RWPE2 (cell line): ENCODE measurements around the gene MSANTD3.

Experiments
- ATAC-seq: fragments of 200-7000 bp; cut with Tn5 transposase; 3 replicates; pipeline ENCODE4 v1.9.1; 2021; ENCODE audit warnings: low read depth
- DNase-seq: peaks from one replicate; pipeline ENCODE4 v3.0.0-alpha.2; 2020; ENCODE audit warnings: low spot score
- H3K27ac ChIP-seq: fragments of 450-650 bp; 2 replicates; pipeline ENCODE4 v1.5.1; 2017; ENCODE audit warnings: mild to moderate bottlenecking; ENCODE audit not compliant: poor library complexity, severe bottlenecking
- H3K27me3 ChIP-seq: fragments of 250-450 bp; sonication (Bioruptor Pico); 2 replicates; pipeline ENCODE4 v1.5.1; 2021; ENCODE audit warnings: mild to moderate bottlenecking, moderate library complexity; ENCODE audit not compliant: insufficient read depth, poor library complexity, severe bottlenecking
- H3K36me3 ChIP-seq: fragments of 250-450 bp; sonication (Bioruptor Pico); 2 replicates; pipeline ENCODE4 v1.5.1; 2020; ENCODE audit warnings: low read depth, mild to moderate bottlenecking, moderate library complexity
- H3K4me1 ChIP-seq: fragments of 250-450 bp; sonication (Bioruptor Pico); 2 replicates; pipeline ENCODE4 v1.5.1; 2021; ENCODE audit warnings: mild to moderate bottlenecking, moderate library complexity; ENCODE audit not compliant: insufficient read depth, poor library complexity, severe bottlenecking
- H3K4me3 ChIP-seq: fragments of 250-450 bp; sonication (Bioruptor Pico); 2 replicates; pipeline ENCODE4 v1.5.1; 2021; ENCODE audit warnings: mild to moderate bottlenecking, moderate library complexity; ENCODE audit not compliant: severe bottlenecking
- H3K9me3 ChIP-seq: fragments of 250-450 bp; sonication (Bioruptor Pico); 2 replicates; pipeline ENCODE4 v1.5.1; 2021; ENCODE audit warnings: mild to moderate bottlenecking, moderate library complexity; ENCODE audit not compliant: severe bottlenecking
- CTCF ChIP-seq: fragments of 450-650 bp; IDR thresholded peaks from one replicate; pipeline ENCODE4 v1.5.1; 2017; ENCODE audit warnings: mild to moderate bottlenecking, moderate library complexity; ENCODE audit not compliant: poor library complexity, severe bottlenecking

Gene MSANTD3

DNA sequence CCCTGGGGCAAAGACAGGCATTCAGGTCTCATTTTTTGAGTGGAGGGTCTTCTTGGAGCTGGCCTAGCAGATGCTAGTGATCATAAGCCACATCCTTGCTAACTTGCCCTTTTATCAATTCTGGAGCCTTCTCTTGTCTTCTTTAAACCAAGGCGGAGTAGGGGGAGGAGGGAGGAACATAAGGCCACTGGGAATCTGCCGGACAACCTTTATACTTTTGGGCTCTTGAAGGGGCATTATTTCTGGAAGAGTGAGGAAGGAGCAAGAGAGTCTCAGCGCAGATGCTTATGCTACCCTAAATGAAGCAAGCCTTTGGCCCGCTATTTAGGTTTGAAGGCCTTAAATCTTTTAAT is 48.0 kb downstream of the MSANTD3 start:
- Histone ChIP-seq H3K27me3 (no peaks in the 10 kb centered on the region), H3K9me3 (no peaks in the 10 kb centered on the region), H3K27ac (no peak overlapping the region), H3K4me3 (no peak overlapping the region), H3K4me1 (no peaks in the 10 kb centered on the region), H3K36me3 (no peaks in the 10 kb centered on the region)
- no peak for TF ChIP-seq CTCF
- DNase-seq (no peak), ATAC-seq (no peak)

DNA sequence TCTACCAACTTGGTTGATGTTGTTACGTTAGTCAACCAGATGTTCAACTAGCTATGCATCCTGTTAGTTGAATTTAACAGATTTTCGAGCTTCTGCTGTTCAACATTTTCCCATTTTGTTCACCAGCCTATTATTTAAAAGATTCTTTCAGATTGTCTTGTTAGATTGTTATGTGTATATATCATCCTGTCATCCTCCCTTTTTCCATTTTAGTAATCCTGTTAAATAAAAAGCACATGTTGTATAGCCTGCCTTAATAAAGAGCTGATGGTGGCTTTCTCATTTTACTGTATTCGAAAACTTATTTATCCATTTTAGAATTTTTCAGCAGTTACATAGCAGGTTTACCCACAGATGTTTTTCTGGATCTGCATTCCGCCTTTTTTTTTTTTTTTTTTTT is 50.3 kb downstream of the MSANTD3 start:
- no peak for ATAC-seq

DNA sequence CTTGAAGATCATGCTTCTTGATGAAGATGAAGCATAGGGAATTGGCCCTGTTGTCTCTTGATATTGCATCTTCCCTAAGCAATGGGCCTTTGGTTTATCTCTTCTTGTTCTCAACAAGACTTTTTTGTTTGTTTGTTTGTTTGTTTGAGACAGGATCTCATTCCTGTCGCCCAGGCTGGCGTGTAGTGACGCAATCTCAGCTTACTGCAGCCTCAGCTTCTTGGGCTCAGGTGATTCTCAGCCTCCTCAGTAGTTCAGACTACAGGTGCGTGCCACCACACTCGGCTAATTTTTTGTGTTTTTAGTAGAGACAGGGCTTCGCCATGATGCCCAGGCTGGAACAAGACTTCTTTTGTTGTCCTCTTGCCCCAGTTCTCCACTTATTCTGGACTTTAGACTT is 51.2 kb downstream of the MSANTD3 start:
- Histone ChIP-seq H3K9me3 (no peaks in the 10 kb centered on the region), H3K4me1 (no peaks in the 10 kb centered on the region), H3K27me3 (no peaks in the 10 kb centered on the region), H3K4me3 (no peak overlapping the region), H3K36me3 (no peaks in the 10 kb centered on the region), H3K27ac (no peak overlapping the region)
- TF ChIP-seq CTCF: no peak
- ATAC-seq (no peak), DNase-seq (no peak)

More for the DNA sequence above, 50.3 kb downstream of the MSANTD3 start:
- H3K4me1 ChIP-seq: no peaks in the 10 kb centered on the region
- H3K27ac ChIP-seq: no peak overlapping the region
- TF ChIP-seq CTCF: no peak
- DNase-seq: no peak
- H3K4me3 ChIP-seq: no peak overlapping the region
- H3K27me3 ChIP-seq: no peaks in the 10 kb centered on the region
- H3K9me3 ChIP-seq: no peaks in the 10 kb centered on the region
- no peaks in the 10 kb centered on the region for H3K36me3 ChIP-seq

- Histone ChIP-seq H3K9me3 (no peaks in the 10 kb centered on the region), H3K27me3 (no peaks in the 10 kb centered on the region), H3K4me3 (no peak overlapping the region), H3K4me1 (no peaks in the 10 kb centered on the region), H3K27ac (no peak overlapping the region), H3K36me3 (no peaks in the 10 kb centered on the region)
- TF ChIP-seq CTCF: no peak
- no peak for ATAC-seq
- DNase-seq: no peak
Measured at GRCh38 chr9:100479820-100480219, 52.9 kb downstream of the MSANTD3 start.

DNA sequence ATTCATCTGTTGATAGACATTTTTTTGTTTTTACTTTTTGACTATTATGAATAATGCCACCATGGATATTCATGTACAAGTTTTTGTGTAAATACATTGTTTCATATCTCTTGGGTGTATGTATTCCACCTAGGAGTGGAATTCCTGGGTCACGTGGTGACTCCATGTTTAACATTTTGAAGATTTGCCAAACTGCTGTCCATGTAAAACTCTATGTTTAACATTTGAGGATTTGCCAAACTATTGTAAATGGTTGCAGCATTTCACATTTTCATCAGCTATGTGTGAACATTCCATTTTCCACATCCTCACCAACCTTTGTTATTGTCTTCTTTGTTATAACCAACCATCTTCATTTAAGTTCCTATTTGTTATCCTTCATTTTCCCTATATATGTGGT is 58.3 kb downstream of the MSANTD3 start:
- TF ChIP-seq CTCF: no peak
- DNase-seq (no peak), ATAC-seq (no peak)
- no peaks in the 10 kb centered on the region for H3K27me3 ChIP-seq
- H3K27ac ChIP-seq: no peak overlapping the region
- no peak overlapping the region for H3K4me3 ChIP-seq
- H3K36me3 ChIP-seq: no peaks in the 10 kb centered on the region
- H3K4me1 ChIP-seq: no peaks in the 10 kb centered on the region
- H3K9me3 ChIP-seq: no peaks in the 10 kb centered on the region
